Coronary artery (tissue), 2 donors: ENCODE measurements around the gene SLCO2B1.

Experiments used
- DNase-seq: peaks from one replicate; pipeline ENCODE4 v3.0.0-alpha.2; 2017; ENCODE audit warnings: low spot score
- H3K27ac ChIP-seq, 2 donors: fragments of 200-600 bp; sonication (generic); one replicate each; pipeline ENCODE4 v1.5.1; 2016 to 2019
- H3K4me3 ChIP-seq: fragments of 200-600 bp; sonication (generic); 2 replicates; pipeline ENCODE4 v1.5.1; 2016; ENCODE audit warnings: mild to moderate bottlenecking, moderate library complexity
- CTCF ChIP-seq: fragments of 200-600 bp; sonication (generic); IDR thresholded peaks from one replicate; pipeline ENCODE4 v1.5.1; 2019; ENCODE audit warnings: antibody characterized with exemption

The SLCO2B1 gene

GRCh38 chr11:75155570-75156422, 4.9 kb downstream of the SLCO2B1 start:
- TF ChIP-seq CTCF = no peak
- peak overlapping the region; percentile 24 for H3K4me3 ChIP-seq

GRCh38 chr11:75158241-75158640, 7.3 kb downstream of the SLCO2B1 start:
- no peak for TF ChIP-seq CTCF
- no peak for DNase-seq
- Histone ChIP-seq H3K27ac (no peak overlapping the region), H3K4me3 (no peak overlapping the region)

More at GRCh38 chr11:75155570-75156422, 4.9 kb downstream of the SLCO2B1 start:
- DNase-seq = no peak
- peak overlapping the region in 1 of 2 donors; percentile 45 for H3K27ac ChIP-seq

DNA sequence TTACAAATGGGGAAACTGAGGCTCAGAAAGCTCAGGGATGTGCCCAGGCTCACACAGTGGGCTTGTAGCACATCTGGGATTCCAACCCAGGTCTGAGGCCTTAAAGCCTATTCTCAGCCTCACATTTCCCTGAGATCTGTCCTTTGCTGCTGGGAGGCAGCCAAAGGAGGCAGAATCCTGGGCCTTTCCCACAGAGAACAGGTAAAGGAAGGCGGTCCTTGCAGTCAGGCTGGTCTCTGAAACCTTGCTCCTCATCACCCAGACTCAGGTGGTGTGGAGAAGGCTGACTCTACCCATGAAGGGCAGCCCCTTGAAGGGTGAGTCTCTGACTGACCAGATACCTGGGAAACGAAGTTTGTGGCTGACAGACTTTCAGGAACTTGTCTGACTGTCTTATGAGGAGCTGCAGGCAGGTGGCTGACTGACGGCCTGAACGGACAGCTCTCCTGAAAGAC, 7.8 kb downstream of the SLCO2B1 start:
- Histone ChIP-seq H3K27ac (no peak overlapping the region), H3K4me3 (no peak overlapping the region)
- TF ChIP-seq CTCF = no peak
- DNase-seq = no peak

DNA sequence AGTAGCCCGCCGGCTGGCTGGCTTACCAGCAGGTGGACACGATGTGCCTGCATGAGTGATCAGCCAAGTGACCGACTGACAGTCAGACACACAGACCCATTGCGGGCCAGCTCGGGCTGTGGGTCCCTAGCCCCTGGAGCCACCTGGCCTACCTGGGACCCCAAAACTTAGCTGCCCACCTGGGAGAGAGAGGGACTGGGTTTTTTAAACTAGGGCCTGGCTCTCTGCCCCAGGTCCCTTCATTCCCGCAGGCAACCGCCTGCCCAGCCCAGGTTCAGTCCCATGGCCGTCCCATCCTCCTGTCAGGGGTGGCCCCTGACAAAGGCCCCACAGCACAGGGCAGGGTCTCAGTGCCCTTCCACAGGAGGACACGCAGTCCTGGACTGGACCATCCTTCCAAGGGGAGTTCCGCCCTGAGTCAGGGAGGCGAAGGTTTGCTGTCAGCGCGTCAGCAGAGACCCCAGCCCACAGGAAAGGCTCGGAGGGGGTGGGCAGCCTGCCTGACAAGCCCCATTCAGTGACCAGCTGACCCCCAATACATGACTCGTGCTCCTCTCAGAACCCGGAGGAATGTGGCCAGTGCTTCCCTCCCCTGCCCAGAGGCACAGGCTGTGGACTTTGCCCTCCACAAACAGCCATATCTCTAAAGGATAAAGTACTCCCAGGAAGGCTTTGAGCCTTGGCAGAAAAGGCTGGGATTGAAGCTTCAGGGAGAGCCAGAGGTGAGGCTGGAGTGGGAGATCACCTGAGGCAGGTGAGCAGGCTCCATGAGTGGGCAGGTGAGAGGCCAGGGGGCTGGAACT, 8.4 kb downstream of the SLCO2B1 start:
- no peak for TF ChIP-seq CTCF
- Histone ChIP-seq H3K4me3 (no peak overlapping the region), H3K27ac (peak overlapping the region in 1 of 2 donors; percentile 62)
- DNase-seq = no peak

GRCh38 chr11:75160220-75160757, 9.4 kb downstream of the SLCO2B1 start:
- Histone ChIP-seq H3K4me3 (no peak overlapping the region), H3K27ac (peak overlapping the region in 1 of 2 donors; percentile 62)
- TF ChIP-seq CTCF = no peak
- no peak for DNase-seq

GRCh38 chr11:75160880-75161279, 10.0 kb downstream of the SLCO2B1 start:
- DNase-seq = no peak
- Histone ChIP-seq H3K4me3 (no peak overlapping the region), H3K27ac (no peak overlapping the region)
- TF ChIP-seq CTCF = no peak
